ENCODE data around the gene RHPN2. TPM values are rescaled to one million over a fixed set of nuclear protein-coding genes. Genes with fewer than 3 reads are reported as not detected.
"Not testable (repeated sequence)": the region's sequence is repeated elsewhere in the genome, so short reads cannot be mapped to it uniquely, and the experiment has no call there.

The RHPN2 gene
- total and polyA plus RNA-seq, 2 of the 8 experiments (the other 6 are each of a cell fraction or from before 2014, with no cell fraction given) = 22.8 to 31.1 TPM

DNA sequence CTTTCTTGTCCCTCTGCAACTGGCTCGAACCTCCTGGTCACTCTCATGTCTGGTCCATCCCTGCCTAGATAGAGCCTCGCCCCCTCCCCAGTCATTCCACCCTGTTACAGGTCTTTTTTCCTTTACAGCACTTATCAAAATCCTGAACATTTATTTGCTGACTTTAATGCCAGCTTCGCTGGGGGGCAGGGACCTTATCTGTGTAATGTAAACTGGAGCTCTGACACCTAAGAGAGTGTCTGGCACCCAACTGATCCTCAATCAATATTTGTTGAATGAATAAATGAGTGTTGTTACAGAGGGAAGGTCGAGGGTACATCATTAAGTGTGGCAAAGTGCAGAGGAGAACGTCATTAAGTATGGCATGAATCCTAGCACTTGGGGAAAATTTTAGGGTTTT is 76.0 kb downstream of the RHPN2 start (continued):
- no peak for TF ChIP-seq SRF (IDR thresholded peaks at IDR 0.05; ENCODE audit: low read depth, low read length)
- TF ChIP-seq TEAD4 (IDR thresholded peaks at IDR 0.05; ENCODE audit: low read depth, low read length) = no peak
- no peak for TF ChIP-seq SIX5 (IDR thresholded peaks at IDR 0.05; ENCODE audit: low read depth, low read length)
- TF ChIP-seq GABPA (IDR thresholded peaks at IDR 0.05; ENCODE audit: borderline replicate concordance, insufficient read depth, low read length) = no peak
- TF ChIP-seq, protein P1, sequence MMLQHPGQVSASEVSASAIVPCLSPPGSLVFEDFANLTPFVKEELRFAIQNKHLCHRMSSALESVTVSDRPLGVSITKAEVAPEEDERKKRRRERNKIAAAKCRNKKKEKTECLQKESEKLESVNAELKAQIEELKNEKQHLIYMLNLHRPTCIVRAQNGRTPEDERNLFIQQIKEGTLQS (IDR thresholded peaks at IDR 0.05; ENCODE audit: insufficient read depth, low read depth, low read length) = no peak
- no peak for TF ChIP-seq SIRT6 (IDR thresholded peaks at IDR 0.05; ENCODE audit: low read length)

DNA sequence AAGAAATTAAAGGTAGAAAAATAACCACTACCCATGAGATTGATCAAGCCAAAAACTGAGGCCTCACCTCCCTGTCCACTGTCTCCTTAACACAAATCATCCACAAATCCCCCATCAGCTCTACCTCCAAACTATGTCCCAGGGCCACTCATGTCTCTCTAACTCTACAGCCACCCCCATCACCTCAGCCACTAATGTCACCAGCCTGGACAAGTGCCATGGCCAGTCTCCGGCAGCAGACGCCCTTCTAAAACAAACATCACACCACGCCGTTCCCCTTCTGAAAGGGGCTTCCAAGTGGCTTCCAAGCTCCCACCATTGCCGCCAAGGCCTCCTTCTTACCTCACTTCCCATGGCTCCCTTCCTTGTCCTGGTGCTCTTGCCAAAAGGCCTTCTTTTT is 76.4 kb downstream of the RHPN2 start:
- H2BK5ac ChIP-seq (ENCODE audit: low read depth, low read length); H2BK15ac ChIP-seq (ENCODE audit: low read length); H4K5ac ChIP-seq (ENCODE audit: insufficient read length, low read depth, low read length); H3K4ac ChIP-seq (replicated peaks; ENCODE audit: insufficient read length, low read depth, low read length); H2AK5ac ChIP-seq (ENCODE audit: low read depth, low read length); H3K4me1 ChIP-seq (replicated peaks in 1 of 4; ENCODE audit: control insufficient read depth in 3 of 4, insufficient read depth in 4 of 4, low read length in 3 of 4); H3K23ac ChIP-seq (ENCODE audit: insufficient read length); H3K27me3 ChIP-seq (replicated peaks in 1 of 4; ENCODE audit: control insufficient read depth in 3 of 4, extremely low read depth in 1 of 4, insufficient read depth in 3 of 4, low read length in 3 of 4); H3K23me2 ChIP-seq (ENCODE audit: low read depth, low read length); H3K9ac ChIP-seq (replicated peaks in 1 of 4; ENCODE audit: extremely low read depth in 1 of 4, low read depth in 3 of 4, low read length in 3 of 4); H2AFZ ChIP-seq (ENCODE audit: low read length); H3K79me1 ChIP-seq (ENCODE audit: low read depth, low read length); H3K14ac ChIP-seq (ENCODE audit: insufficient read length); DNase-seq (ENCODE audit: low read depth in 1 of 2, low spot score in 2 of 2); H3K4me2 ChIP-seq (ENCODE audit: insufficient read depth in 1 of 2, low read depth in 2 of 2, low read length in 2 of 2); POLR2A ChIA-PET (ENCODE audit: partially characterized antibody); H3K9me3 ChIP-seq (ENCODE audit: insufficient read depth in 2 of 2, low read depth in 1 of 2, low read length in 1 of 2); H2BK12ac ChIP-seq (ENCODE audit: low read depth, low read length); FAIRE-seq; H3K18ac ChIP-seq (ENCODE audit: extremely low read depth, low read length); H3K4me3 ChIP-seq (ENCODE audit: extremely low read depth in 1 of 4, insufficient read depth in 2 of 4, low read depth in 3 of 4, low read length in 4 of 4); H3K27ac ChIP-seq (ENCODE audit: low read depth, low read length); H3K79me2 ChIP-seq (ENCODE audit: control insufficient read depth in 1 of 2, insufficient read depth in 2 of 2, low read length in 2 of 2); H4K8ac ChIP-seq (ENCODE audit: extremely low read depth, insufficient read depth, low read length); H3K56ac ChIP-seq (replicated peaks; ENCODE audit: insufficient read length, low read depth, low read length); H4K20me1 ChIP-seq (replicated peaks in 1 of 2; ENCODE audit: control insufficient read depth in 1 of 2, insufficient read depth in 2 of 2, low read length in 2 of 2); H2BK120ac ChIP-seq (replicated peaks; ENCODE audit: low read depth, low read length); H4K91ac ChIP-seq (replicated peaks; ENCODE audit: insufficient read length, low read length); H2BK20ac ChIP-seq (ENCODE audit: low read length): not testable (repeated sequence)
- H3K36me3 ChIP-seq (ENCODE audit: control insufficient read depth in 2 of 4, insufficient read depth in 4 of 4, low read length in 3 of 4) = peaks cover 0 to 28% (median 11%) of the 10 kb centered on the region in 4 experiments; a peak in 5 of 8 replicates
- WGBS, 2 experiments (ENCODE audit: extremely low coverage in 1 of 2, insufficient coverage in 1 of 2, insufficient read length in 1 of 2, insufficient replicate concordance in 2 of 2, low coverage in 1 of 2, low lambda C conversion rate in 2 of 2, missing lambda C conversion rate in 1 of 2) = 83% methylated on average over 3 of the region's 5 CpGs; no CpG with 5 or more reads in 1 of the 2 experiments
- CTCF ChIA-PET (ENCODE audit: partially characterized antibody) = interaction anchor here (1.6 kb wide), 1 partner anchor 44 kb away, joined by 3 read pairs; no protein-coding TSS in a partner anchor
